GM10248 (cell line): ENCODE measurements around the gene SC5D.

Experiments used
- CTCF ChIA-PET: fragments of 300-600 bp; sonication (Branson Sonifier 250); formaldehyde crosslinking; extraction: SDS; loops from one replicate; lab custom pipeline; 2021; ENCODE audit warnings: antibody characterized with exemption; lab: Yijun Ruan, JAX
- POLR2A ChIA-PET: fragments of 350-650 bp; sonication (Branson Sonifier 250); formaldehyde crosslinking; extraction: SDS; loops from one replicate; lab custom pipeline; 2020; ENCODE audit warnings: antibody characterized with exemption; lab: Yijun Ruan, JAX
- DNase-seq: peaks from one replicate; pipeline ENCODE4 v3.0.0; 2012; ENCODE audit errors: extremely low spot score
- TF ChIP-seq, protein P1 (sequence below): IDR thresholded peaks from 2 replicates; pipeline ENCODE4 v1.5.1; 2012; ENCODE audit warnings: mild to moderate bottlenecking, low read depth; ENCODE audit errors: extremely low read depth, missing control alignments, control extremely low read depth

SC5D gene

DNA sequence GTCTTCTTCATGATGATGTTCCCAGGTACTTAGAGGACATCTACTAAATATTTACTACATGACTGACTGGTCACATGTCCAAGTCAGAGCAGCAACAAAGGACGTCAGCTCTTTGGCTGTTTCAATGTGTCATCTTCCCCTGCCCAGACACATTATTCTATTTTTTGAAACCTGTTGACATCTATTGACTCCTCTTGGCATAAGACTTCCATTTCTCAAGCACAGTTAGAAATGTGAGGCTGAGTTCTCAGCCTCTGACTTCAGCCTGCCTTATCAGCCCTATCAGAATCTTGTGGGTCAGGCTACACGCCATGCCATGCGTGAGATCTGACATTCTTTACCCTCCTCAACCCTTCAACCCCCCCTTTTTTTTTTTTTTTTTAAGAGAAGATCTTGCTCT is 63.8 kb downstream of the SC5D start:
- CTCF ChIA-PET: interaction anchor here (7.8 kb wide), 1 partner anchor 11 kb away, joined by 51 read pairs; no protein-coding TSS in a partner anchor
- no peak for DNase-seq
- POLR2A ChIA-PET: no interaction called here
- TF ChIP-seq, protein P1, sequence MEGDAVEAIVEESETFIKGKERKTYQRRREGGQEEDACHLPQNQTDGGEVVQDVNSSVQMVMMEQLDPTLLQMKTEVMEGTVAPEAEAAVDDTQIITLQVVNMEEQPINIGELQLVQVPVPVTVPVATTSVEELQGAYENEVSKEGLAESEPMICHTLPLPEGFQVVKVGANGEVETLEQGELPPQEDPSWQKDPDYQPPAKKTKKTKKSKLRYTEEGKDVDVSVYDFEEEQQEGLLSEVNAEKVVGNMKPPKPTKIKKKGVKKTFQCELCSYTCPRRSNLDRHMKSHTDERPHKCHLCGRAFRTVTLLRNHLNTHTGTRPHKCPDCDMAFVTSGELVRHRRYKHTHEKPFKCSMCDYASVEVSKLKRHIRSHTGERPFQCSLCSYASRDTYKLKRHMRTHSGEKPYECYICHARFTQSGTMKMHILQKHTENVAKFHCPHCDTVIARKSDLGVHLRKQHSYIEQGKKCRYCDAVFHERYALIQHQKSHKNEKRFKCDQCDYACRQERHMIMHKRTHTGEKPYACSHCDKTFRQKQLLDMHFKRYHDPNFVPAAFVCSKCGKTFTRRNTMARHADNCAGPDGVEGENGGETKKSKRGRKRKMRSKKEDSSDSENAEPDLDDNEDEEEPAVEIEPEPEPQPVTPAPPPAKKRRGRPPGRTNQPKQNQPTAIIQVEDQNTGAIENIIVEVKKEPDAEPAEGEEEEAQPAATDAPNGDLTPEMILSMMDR: no peak
